ENCODE results near the gene FLT3.

FLT3 gene

GRCh38 chr13:28093881-28094280 is 6.5 kb downstream of the FLT3 start:
- TF ChIP-seq ZBTB7A (IDR thresholded peaks at IDR 0.05; ENCODE audit: low read depth): no peak
- no peak for TF ChIP-seq YY1 (IDR thresholded peaks at IDR 0.05; ENCODE audit: low read depth)
- no peak for TF ChIP-seq FOXM1 (IDR thresholded peaks at IDR 0.05; ENCODE audit: borderline replicate concordance, low read depth)
- TF ChIP-seq TEAD4 (IDR thresholded peaks at IDR 0.05): no peak
- no peak for TF ChIP-seq EP300 (IDR thresholded peaks at IDR 0.05; ENCODE audit: borderline replicate concordance)
- no peak for TF ChIP-seq TAF1 (IDR thresholded peaks at IDR 0.05; ENCODE audit: low read depth)
- TF ChIP-seq REST (IDR thresholded peaks at IDR 0.05; ENCODE audit: low read depth): no peak
- no peak for TF ChIP-seq USF1 (IDR thresholded peaks at IDR 0.05)
- no peak for TF ChIP-seq MAX (IDR thresholded peaks at IDR 0.05)
- no peak for TF ChIP-seq NFIC (IDR thresholded peaks at IDR 0.05)
- TF ChIP-seq CREB1 (IDR thresholded peaks at IDR 0.05; ENCODE audit: low read depth): no peak
- no peak for TF ChIP-seq TCF12 (IDR thresholded peaks at IDR 0.05; ENCODE audit: low read depth)
- no peak for TF ChIP-seq RAD21 (IDR thresholded peaks at IDR 0.05; ENCODE audit: low read depth)
- no peak for TF ChIP-seq EGR1 (IDR thresholded peaks at IDR 0.05)
- TF ChIP-seq CEBPB (IDR thresholded peaks at IDR 0.05): no peak

- no peak for TF ChIP-seq ZBTB7A (IDR thresholded peaks at IDR 0.05; ENCODE audit: low read depth)
- TF ChIP-seq CREB1 (IDR thresholded peaks at IDR 0.05; ENCODE audit: low read depth): no peak
- no peak for TF ChIP-seq MAX (IDR thresholded peaks at IDR 0.05)
- TF ChIP-seq TAF1 (IDR thresholded peaks at IDR 0.05; ENCODE audit: low read depth): no peak
- TF ChIP-seq USF1 (IDR thresholded peaks at IDR 0.05): no peak
- TF ChIP-seq CEBPB (IDR thresholded peaks at IDR 0.05): no peak
- TF ChIP-seq TEAD4 (IDR thresholded peaks at IDR 0.05): no peak
- no peak for TF ChIP-seq NFIC (IDR thresholded peaks at IDR 0.05)
- no peak for TF ChIP-seq REST (IDR thresholded peaks at IDR 0.05; ENCODE audit: low read depth)
- no peak for TF ChIP-seq TCF12 (IDR thresholded peaks at IDR 0.05; ENCODE audit: low read depth)
- TF ChIP-seq EGR1 (IDR thresholded peaks at IDR 0.05): no peak
- TF ChIP-seq RAD21 (IDR thresholded peaks at IDR 0.05; ENCODE audit: low read depth): no peak
- TF ChIP-seq FOXM1 (IDR thresholded peaks at IDR 0.05; ENCODE audit: borderline replicate concordance, low read depth): no peak
- TF ChIP-seq YY1 (IDR thresholded peaks at IDR 0.05; ENCODE audit: low read depth): no peak
- TF ChIP-seq EP300 (IDR thresholded peaks at IDR 0.05; ENCODE audit: borderline replicate concordance): no peak
Observed at GRCh38 chr13:28092431-28092830, 7.9 kb downstream of the FLT3 start.

- TF ChIP-seq YY1 (IDR thresholded peaks at IDR 0.05; ENCODE audit: low read depth): no peak
- TF ChIP-seq RAD21 (IDR thresholded peaks at IDR 0.05; ENCODE audit: low read depth): no peak
- no peak for TF ChIP-seq MAX (IDR thresholded peaks at IDR 0.05)
- no peak for TF ChIP-seq TEAD4 (IDR thresholded peaks at IDR 0.05)
- no peak for TF ChIP-seq ZBTB7A (IDR thresholded peaks at IDR 0.05; ENCODE audit: low read depth)
- TF ChIP-seq REST (IDR thresholded peaks at IDR 0.05; ENCODE audit: low read depth): no peak
- no peak for TF ChIP-seq FOXM1 (IDR thresholded peaks at IDR 0.05; ENCODE audit: borderline replicate concordance, low read depth)
- TF ChIP-seq NFIC (IDR thresholded peaks at IDR 0.05): no peak
- TF ChIP-seq TCF12 (IDR thresholded peaks at IDR 0.05; ENCODE audit: low read depth): no peak
- no peak for TF ChIP-seq EP300 (IDR thresholded peaks at IDR 0.05; ENCODE audit: borderline replicate concordance)
- no peak for TF ChIP-seq TAF1 (IDR thresholded peaks at IDR 0.05; ENCODE audit: low read depth)
- TF ChIP-seq EGR1 (IDR thresholded peaks at IDR 0.05): no peak
Observed at GRCh38 chr13:28089065-28089464, 11.3 kb downstream of the FLT3 start.

- TF ChIP-seq CEBPB (IDR thresholded peaks at IDR 0.05) (no peak), TEAD4 (IDR thresholded peaks at IDR 0.05) (no peak), EP300 (IDR thresholded peaks at IDR 0.05; ENCODE audit: borderline replicate concordance) (no peak), EGR1 (IDR thresholded peaks at IDR 0.05) (no peak), RAD21 (IDR thresholded peaks at IDR 0.05; ENCODE audit: low read depth) (no peak), ZBTB7A (IDR thresholded peaks at IDR 0.05; ENCODE audit: low read depth) (no peak), TAF1 (IDR thresholded peaks at IDR 0.05; ENCODE audit: low read depth) (no peak), CREB1 (IDR thresholded peaks at IDR 0.05; ENCODE audit: low read depth) (no peak), MAX (IDR thresholded peaks at IDR 0.05) (no peak), USF1 (IDR thresholded peaks at IDR 0.05) (no peak), YY1 (IDR thresholded peaks at IDR 0.05; ENCODE audit: low read depth) (no peak), FOXM1 (IDR thresholded peaks at IDR 0.05; ENCODE audit: borderline replicate concordance, low read depth) (no peak)
Observed at GRCh38 chr13:28077231-28077630, 23.1 kb downstream of the FLT3 start.

Data from Ishikawa (cell line).